Measurements from ENCODE around the gene MUCL3.

DNA sequence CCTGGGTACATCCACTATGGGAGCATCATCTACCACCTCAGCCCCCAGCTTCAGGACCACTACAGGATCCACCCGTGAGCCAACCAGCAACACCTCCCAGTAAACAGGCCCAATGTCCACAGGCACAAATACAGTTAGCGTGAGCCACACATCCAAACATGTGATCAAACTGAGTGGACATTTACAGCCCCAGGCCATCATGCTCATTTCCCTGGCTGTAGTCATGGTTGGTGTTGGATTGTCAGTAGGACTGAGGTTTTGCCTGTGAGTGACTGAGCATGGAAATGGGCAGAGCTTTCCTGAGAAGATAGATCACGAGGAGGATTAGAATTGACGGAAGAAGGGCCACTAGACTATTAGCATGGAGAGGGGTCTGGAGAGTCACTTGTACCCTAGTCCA, 32.0 kb downstream of the MUCL3 start:
- TF ChIP-seq, protein P1, sequence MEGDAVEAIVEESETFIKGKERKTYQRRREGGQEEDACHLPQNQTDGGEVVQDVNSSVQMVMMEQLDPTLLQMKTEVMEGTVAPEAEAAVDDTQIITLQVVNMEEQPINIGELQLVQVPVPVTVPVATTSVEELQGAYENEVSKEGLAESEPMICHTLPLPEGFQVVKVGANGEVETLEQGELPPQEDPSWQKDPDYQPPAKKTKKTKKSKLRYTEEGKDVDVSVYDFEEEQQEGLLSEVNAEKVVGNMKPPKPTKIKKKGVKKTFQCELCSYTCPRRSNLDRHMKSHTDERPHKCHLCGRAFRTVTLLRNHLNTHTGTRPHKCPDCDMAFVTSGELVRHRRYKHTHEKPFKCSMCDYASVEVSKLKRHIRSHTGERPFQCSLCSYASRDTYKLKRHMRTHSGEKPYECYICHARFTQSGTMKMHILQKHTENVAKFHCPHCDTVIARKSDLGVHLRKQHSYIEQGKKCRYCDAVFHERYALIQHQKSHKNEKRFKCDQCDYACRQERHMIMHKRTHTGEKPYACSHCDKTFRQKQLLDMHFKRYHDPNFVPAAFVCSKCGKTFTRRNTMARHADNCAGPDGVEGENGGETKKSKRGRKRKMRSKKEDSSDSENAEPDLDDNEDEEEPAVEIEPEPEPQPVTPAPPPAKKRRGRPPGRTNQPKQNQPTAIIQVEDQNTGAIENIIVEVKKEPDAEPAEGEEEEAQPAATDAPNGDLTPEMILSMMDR (IDR thresholded peaks at IDR 0.05) = no peak
- no peak for TF ChIP-seq POLR2A (IDR thresholded peaks at IDR 0.05)

Data from uterus (tissue), 2 donors.